MM.1S (cell line): ENCODE measurements around the gene SEMA6A.

Experiments used
- DNase-seq: peaks from one replicate; pipeline ENCODE4 v3.0.0-alpha.2; 2015
- H2AFZ ChIP-seq: fragments of 300-600 bp; sonication (generic); 2 replicates; pipeline ENCODE4 v1.6.0; 2016; ENCODE audit warnings: antibody characterized with exemption, low read length
- H3F3A ChIP-seq: fragments of 300-600 bp; sonication (generic); 2 replicates; pipeline ENCODE4 v1.6.1; 2016; ENCODE audit warnings: mild to moderate bottlenecking, antibody characterized with exemption, low read length, moderate library complexity, mixed read lengths; ENCODE audit not compliant: insufficient read depth
- H3K27ac ChIP-seq: fragments of 300-600 bp; sonication (generic); 2 replicates; pipeline ENCODE4 v1.5.1; 2016; ENCODE audit warnings: mild to moderate bottlenecking, low read length
- H3K27me3 ChIP-seq: fragments of 300-600 bp; sonication (generic); replicated peaks from 2 replicates; pipeline ENCODE4 v1.6.0; 2016; ENCODE audit warnings: low read length; ENCODE audit not compliant: insufficient read depth
- H3K36me3 ChIP-seq: fragments of 300-600 bp; sonication (generic); replicated peaks from 2 replicates; pipeline ENCODE4 v1.6.1; 2016; ENCODE audit warnings: mild to moderate bottlenecking, low read length, mixed read lengths; ENCODE audit not compliant: insufficient read depth
- H3K4me1 ChIP-seq: fragments of 300-600 bp; sonication (generic); 2 replicates; pipeline ENCODE4 v1.6.1; 2016; ENCODE audit warnings: low read length, mixed read lengths
- H3K4me2 ChIP-seq: fragments of 300-600 bp; sonication (generic); 2 replicates; pipeline ENCODE4 v1.6.0; 2016; ENCODE audit warnings: low read depth, low read length
- H3K4me3 ChIP-seq: fragments of 300-600 bp; sonication (generic); 2 replicates; pipeline ENCODE4 v1.5.1; 2016; ENCODE audit warnings: low read length, mixed read lengths
- H3K79me2 ChIP-seq: fragments of 300-600 bp; sonication (generic); 2 replicates; pipeline ENCODE4 v1.6.1; 2016; ENCODE audit warnings: mixed run types, low read length, mixed read lengths
- H3K9ac ChIP-seq: fragments of 300-600 bp; sonication (generic); 2 replicates; pipeline ENCODE4 v1.6.1; 2016; ENCODE audit warnings: low read length, mixed read lengths
- H3K9me2 ChIP-seq: fragments of 300-600 bp; sonication (generic); replicated peaks from 2 replicates; pipeline ENCODE4 v1.6.1; 2016; ENCODE audit warnings: mild to moderate bottlenecking, low read length, mixed read lengths; ENCODE audit not compliant: insufficient read depth
- H3K9me3 ChIP-seq: fragments of 300-600 bp; sonication (generic); replicated peaks from 2 replicates; pipeline ENCODE4 v1.6.1; 2016; ENCODE audit warnings: mild to moderate bottlenecking, low read length, mixed read lengths; ENCODE audit not compliant: insufficient read depth
- H4K20me1 ChIP-seq: fragments of 300-600 bp; sonication (generic); 2 replicates; pipeline ENCODE4 v1.6.1; 2016; ENCODE audit warnings: mild to moderate bottlenecking, low read length, moderate library complexity, mixed read lengths; ENCODE audit not compliant: insufficient read depth
- EZH2 ChIP-seq: fragments of 300-600 bp; sonication (generic); optimal IDR thresholded peaks from 2 replicates; pipeline ENCODE3; 2017; ENCODE audit warnings: low read depth, mild to moderate bottlenecking, antibody characterized with exemption, low read length, mixed read lengths
- EZH2phosphoT487 ChIP-seq: fragments of 300-600 bp; sonication (generic); IDR thresholded peaks from 2 replicates; pipeline ENCODE4 v1.6.1; 2018; ENCODE audit warnings: antibody characterized with exemption, low read length
- TF ChIP-seq, protein P1 (sequence below): fragments of 300-600 bp; sonication (generic); IDR thresholded peaks from 2 replicates; pipeline ENCODE4 v1.5.1; 2016; ENCODE audit warnings: antibody characterized with exemption, low read length, mixed read lengths

Gene SEMA6A

DNA sequence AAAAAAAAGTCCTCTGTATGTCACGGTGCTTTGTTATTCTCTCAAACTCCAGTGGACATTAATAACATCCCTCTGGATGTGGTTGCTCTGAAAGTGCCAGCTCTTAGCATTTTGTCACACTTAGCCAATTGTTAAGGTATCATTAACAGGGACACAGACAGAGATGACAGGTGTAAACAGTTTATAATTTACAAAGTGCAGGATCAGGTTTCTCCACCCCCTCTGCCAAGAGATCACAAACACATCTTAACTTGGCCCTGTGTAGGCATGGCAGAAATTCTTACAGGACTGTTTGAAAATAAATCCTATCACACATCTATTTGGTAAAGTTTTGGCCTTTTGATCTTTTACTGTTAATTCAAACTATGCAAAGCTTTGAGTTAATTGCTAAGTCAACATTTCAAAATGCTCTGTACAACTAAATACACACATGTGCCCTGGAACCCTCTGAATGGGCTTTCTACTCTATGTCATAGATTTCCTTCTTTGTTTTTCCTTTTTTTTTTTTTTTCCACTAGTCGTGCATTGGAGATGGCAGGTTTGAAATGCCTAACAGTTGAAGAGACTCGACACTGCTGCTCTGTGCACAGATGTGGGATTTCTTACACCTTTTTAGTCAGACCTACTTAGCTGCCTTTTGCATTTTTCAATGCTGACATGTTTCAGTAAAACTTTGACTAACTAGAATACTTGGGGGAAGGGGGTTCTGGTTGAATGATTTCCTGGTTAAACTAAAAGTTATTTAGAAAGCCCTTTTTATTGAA lies 41.7 kb downstream of the SEMA6A start:
- no peaks in the 10 kb centered on the region for H3K9me2 ChIP-seq
- no peaks in the 10 kb centered on the region for H4K20me1 ChIP-seq
- H3F3A ChIP-seq = no peaks in the 10 kb centered on the region
- H2AFZ ChIP-seq = no peak overlapping the region
- H3K9ac ChIP-seq = no peak overlapping the region
- no peak for DNase-seq
- H3K79me2 ChIP-seq = no peaks in the 10 kb centered on the region
- H3K9me3 ChIP-seq = no peaks in the 10 kb centered on the region
- H3K4me3 ChIP-seq = no peak overlapping the region
- H3K36me3 ChIP-seq = no peaks in the 10 kb centered on the region
- no peaks in the 10 kb centered on the region for H3K4me1 ChIP-seq
- H3K27me3 ChIP-seq = no peaks in the 10 kb centered on the region
- H3K4me2 ChIP-seq = no peak overlapping the region
- no peak overlapping the region for H3K27ac ChIP-seq
- TF ChIP-seq, protein P1, sequence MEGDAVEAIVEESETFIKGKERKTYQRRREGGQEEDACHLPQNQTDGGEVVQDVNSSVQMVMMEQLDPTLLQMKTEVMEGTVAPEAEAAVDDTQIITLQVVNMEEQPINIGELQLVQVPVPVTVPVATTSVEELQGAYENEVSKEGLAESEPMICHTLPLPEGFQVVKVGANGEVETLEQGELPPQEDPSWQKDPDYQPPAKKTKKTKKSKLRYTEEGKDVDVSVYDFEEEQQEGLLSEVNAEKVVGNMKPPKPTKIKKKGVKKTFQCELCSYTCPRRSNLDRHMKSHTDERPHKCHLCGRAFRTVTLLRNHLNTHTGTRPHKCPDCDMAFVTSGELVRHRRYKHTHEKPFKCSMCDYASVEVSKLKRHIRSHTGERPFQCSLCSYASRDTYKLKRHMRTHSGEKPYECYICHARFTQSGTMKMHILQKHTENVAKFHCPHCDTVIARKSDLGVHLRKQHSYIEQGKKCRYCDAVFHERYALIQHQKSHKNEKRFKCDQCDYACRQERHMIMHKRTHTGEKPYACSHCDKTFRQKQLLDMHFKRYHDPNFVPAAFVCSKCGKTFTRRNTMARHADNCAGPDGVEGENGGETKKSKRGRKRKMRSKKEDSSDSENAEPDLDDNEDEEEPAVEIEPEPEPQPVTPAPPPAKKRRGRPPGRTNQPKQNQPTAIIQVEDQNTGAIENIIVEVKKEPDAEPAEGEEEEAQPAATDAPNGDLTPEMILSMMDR = no peak
- TF ChIP-seq EZH2 (no peak), EZH2phosphoT487 (no peak)

DNA sequence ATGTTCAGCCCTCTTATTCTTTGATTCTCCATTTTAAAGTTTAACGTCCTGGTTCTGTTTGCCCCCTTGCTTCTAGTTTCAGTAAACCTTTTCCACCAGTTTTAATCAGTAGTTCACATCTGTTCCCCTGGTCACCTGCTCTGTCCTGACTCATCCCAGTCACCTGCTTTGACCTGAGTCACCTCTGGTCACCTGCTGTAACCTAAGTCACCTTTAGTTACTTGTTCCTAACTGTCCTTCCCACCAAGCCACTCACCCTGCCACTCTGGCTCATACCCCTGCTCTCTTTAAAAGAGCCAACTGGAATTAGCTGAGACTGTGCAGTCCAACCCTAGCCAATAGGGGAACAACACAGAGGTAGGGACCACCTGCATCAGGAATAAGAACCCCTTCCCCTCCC lies 43.0 kb downstream of the SEMA6A start:
- Histone ChIP-seq H3K9ac (no peak overlapping the region), H3K4me1 (no peaks in the 10 kb centered on the region), H2AFZ (no peak overlapping the region), H3K4me2 (no peak overlapping the region), H3K4me3 (no peak overlapping the region), H3K36me3 (no peaks in the 10 kb centered on the region), H3K9me2 (no peaks in the 10 kb centered on the region), H3F3A (no peaks in the 10 kb centered on the region), H3K9me3 (no peaks in the 10 kb centered on the region), H3K27me3 (no peaks in the 10 kb centered on the region), H3K79me2 (no peaks in the 10 kb centered on the region), H4K20me1 (no peaks in the 10 kb centered on the region), H3K27ac (no peak overlapping the region)
- DNase-seq = no peak
- TF ChIP-seq EZH2 = no peak
- no peak for TF ChIP-seq EZH2phosphoT487
- TF ChIP-seq, protein P1 = no peak

DNA sequence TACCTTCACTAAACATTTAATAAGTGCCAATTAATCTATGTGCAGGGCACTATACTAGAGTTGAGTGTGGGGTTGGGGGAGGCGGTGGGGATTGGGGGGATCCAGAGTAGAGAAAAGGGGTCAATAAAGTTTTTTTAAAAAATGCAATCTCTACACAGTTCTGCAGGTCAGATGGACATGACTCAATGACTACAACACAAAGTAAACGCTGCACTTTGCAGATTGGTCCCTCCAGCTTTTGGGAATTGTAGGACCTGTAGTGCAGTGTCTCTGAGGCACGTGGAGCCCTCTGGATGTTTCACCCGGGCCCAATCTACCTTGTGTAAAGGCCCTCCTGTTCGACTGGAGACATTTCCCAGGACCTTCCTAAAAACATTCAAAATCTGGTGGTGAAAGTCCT lies 43.5 kb downstream of the SEMA6A start:
- Histone ChIP-seq H3K79me2 (no peaks in the 10 kb centered on the region), H2AFZ (no peak overlapping the region), H4K20me1 (no peaks in the 10 kb centered on the region), H3K36me3 (no peaks in the 10 kb centered on the region), H3K4me2 (no peak overlapping the region), H3K9me2 (no peaks in the 10 kb centered on the region), H3K4me1 (no peaks in the 10 kb centered on the region), H3K9me3 (no peaks in the 10 kb centered on the region), H3K9ac (no peak overlapping the region), H3K27ac (no peak overlapping the region), H3K4me3 (no peak overlapping the region), H3K27me3 (no peaks in the 10 kb centered on the region), H3F3A (no peaks in the 10 kb centered on the region)
- TF ChIP-seq, protein P1 = no peak
- TF ChIP-seq EZH2phosphoT487 (no peak), EZH2 (no peak)
- DNase-seq = no peak
